Left lobe of liver (tissue), 2 donors: ENCODE measurements around the gene WFDC2. TPM values are rescaled to one million over a fixed set of nuclear protein-coding genes. Genes with fewer than 3 reads are reported as not detected.

Experiments
- ATAC-seq: fragments of 200-7000 bp; cut with Tn5 transposase; one replicate; pipeline ENCODE4 v1.9.1; 2020; ENCODE audit warnings: mild to moderate bottlenecking, moderate library complexity
- DNase-seq: peaks from one replicate; pipeline ENCODE4 v3.0.0-alpha.2; 2020; ENCODE audit warnings: low spot score
- total RNA-seq: library from RNA; stranded (reverse); gene quantifications from one replicate; pipeline ENCODE4 v1.2.1, GENCODE V29; 2021
- donor health status: DM: no; HTN: no; CAD: no; lungs with moderate emphysema.
- donor health status: DM: no; HTN: yes; CAD: no.

WFDC2 gene
- total RNA-seq, 1 donor from 2014 or later: 3.7 TPM

- ATAC-seq (no peak), DNase-seq (no peak)
These were observed 19.6 kb downstream of the WFDC2 start for GRCh38 chr20:45489083-45489531.

DNA sequence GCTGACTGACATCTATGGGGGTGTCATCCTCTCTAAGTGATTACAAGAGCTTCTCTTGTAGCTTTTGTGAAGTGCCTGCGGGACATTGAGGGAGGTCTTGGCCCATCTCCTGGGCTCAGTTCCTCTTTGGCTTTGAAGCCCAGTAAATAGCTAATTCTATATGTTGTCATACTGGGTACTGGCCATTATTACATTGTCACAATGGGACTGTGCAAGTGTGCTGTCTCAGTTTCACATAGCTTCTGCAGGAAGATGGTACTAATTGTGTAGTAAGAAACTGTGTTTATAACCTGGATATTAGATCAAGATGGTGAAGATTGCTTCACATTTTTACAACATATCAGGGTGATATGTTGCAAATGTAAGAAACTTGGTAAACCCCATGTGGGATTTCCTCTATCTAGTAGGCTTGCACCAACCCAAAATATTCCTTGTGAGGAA lies 26.0 kb downstream of the WFDC2 start:
- no peak for DNase-seq
- ATAC-seq: no peak

GRCh38 chr20:45496166-45496565 lies 26.6 kb downstream of the WFDC2 start:
- DNase-seq (no peak), ATAC-seq (no peak)

GRCh38 chr20:45497971-45498494 lies 28.5 kb downstream of the WFDC2 start:
- DNase-seq (no peak), ATAC-seq (no peak)

GRCh38 chr20:45500022-45500421 lies 30.5 kb downstream of the WFDC2 start:
- DNase-seq (peak; percentile 82), ATAC-seq (peak; percentile 88)

DNA sequence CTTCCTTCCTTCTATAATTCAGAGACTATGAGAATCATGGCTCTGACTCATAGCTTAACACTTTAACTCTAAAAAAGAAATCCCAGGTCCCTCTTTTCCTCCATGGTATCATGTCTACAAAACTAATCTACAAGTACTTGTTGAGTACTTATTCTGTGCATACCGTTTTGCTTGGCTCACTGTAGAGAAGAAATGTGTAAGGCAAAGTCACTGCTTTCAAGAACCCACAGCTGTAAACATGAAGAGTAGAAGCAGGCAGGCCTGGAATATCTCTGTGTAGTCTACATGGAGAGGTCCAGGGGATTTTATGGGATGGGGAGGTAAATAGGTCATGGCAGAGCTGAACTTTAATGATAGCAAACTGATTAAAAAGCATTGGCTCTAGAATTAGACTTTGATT lies 32.0 kb downstream of the WFDC2 start:
- ATAC-seq: no peak

DNA sequence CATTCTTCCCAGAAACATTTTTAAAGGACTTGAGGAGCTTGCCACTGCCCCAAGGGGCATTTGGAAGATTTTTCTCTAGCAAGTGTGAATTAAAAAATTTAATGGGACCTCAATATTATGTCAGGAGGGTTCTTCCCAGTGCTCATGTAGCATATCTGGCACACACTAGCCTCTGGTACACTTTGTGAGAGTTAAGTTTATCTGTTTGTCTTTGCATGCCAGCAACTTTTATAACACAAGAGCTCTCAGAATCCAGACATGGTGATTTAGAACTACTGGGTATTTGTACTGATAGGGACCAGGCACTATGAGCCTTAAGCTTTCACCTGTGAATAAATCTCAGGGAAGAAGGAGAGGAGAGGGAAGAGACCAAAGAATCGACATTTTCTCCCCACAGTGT lies 33.0 kb downstream of the WFDC2 start:
- DNase-seq (no peak), ATAC-seq (no peak)

More for the DNA sequence above, 32.0 kb downstream of the WFDC2 start:
- DNase-seq: no peak

- ATAC-seq (no peak), DNase-seq (no peak)
These were observed 33.9 kb downstream of the WFDC2 start for GRCh38 chr20:45503403-45503802.

DNA sequence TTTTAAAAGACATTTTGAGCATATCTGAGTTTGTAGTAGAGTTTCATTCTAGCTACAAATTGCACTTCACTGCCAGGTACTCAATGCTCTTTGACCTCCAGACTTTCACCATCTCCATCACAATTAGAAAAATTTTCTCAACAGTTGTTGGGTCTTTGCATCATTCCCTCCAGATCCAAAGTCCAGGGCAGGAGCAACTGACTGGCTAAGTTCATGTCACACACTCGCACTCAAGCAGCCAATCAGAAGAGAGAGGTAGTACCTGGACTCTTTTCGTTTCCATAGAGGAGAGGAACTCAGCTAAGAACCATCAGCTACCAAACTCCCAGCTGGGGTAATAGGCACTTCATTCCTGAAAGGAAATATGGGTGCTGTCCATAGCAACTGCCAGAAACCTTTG lies 36.8 kb downstream of the WFDC2 start:
- peak; percentile 48 for DNase-seq
- ATAC-seq: peak; percentile 58

GRCh38 chr20:45507011-45507820 lies 37.7 kb downstream of the WFDC2 start:
- no peak for ATAC-seq
- no peak for DNase-seq

- no peak for DNase-seq
- ATAC-seq: no peak
These were observed 38.7 kb downstream of the WFDC2 start for GRCh38 chr20:45508068-45508886.

- no peak for ATAC-seq
These were observed 39.5 kb downstream of the WFDC2 start for GRCh38 chr20:45509091-45509490.

DNA sequence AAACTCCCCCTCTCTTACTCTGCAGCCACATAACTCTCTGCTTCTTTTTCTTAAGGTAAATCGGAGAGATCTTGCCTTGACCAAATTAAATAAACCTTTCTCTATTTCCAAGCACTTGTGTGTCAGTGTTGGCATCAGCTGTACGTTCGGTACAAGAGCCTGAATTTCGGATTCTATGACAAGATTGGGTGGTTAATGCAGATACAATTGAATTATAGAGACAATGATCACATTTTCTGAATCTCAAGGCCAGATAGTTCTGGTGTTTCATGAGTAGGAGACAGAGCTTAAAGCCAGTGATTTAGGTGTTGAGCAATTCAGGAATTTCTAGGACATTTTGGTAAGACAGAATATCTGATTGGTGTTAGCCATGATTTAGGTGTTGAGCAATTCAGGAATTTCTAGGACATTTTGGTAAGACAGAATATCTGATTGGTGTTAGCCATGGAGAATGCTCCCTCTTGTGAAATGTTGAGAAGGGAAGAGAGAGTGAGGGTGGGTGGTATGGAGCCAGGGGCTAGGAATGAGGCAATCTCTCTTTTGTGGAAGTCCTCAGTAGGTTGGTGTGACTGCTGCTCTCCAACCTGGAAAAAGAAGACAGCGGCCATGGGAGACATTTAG lies 40.8 kb downstream of the WFDC2 start:
- peak; percentile 26 for ATAC-seq
- DNase-seq: no peak

More at GRCh38 chr20:45509091-45509490, 39.5 kb downstream of the WFDC2 start:
- DNase-seq: no peak

- peak; percentile 66 for ATAC-seq
- DNase-seq: peak; percentile 50
These were observed 45.8 kb downstream of the WFDC2 start, which contains the start of gene SPINT3 for GRCh38 chr20:45515147-45515913. SPINT3 (minus strand) TSS chr20:45515622; CDS start chr20:45515608, 14 bp downstream.

DNA sequence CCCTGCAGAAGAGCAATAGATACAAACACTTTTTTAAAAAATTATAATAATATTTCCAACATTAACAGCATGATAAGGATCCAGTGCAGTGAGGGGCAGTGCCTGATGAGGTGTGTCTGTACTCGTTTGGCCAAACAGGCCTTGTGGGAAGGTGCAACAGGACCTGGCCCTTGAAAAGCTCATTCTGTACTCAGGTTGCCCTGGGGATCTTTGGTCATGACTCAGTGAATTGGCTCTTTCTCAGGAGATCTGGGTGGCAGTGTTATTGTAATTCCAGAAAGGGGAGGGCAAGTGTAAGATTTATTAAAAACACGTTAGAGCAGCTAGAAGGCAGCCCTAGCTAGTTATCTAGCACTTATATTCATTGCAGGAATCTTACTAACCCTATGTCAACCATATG lies 48.7 kb downstream of the WFDC2 start:
- ATAC-seq (no peak), DNase-seq (no peak)

- ATAC-seq (no peak), DNase-seq (no peak)
These were observed 54.3 kb downstream of the WFDC2 start for GRCh38 chr20:45523821-45524220.

GRCh38 chr20:45527294-45527693 lies 57.7 kb downstream of the WFDC2 start:
- DNase-seq: no peak

More at GRCh38 chr20:45527294-45527693, 57.7 kb downstream of the WFDC2 start:
- ATAC-seq: no peak
